Lung microvascular endothelial cell (primary cell): ENCODE results near the gene CDC42SE2. TPM values are rescaled to one million over a fixed set of nuclear protein-coding genes. Genes with fewer than 3 reads are reported as not detected.
A peak's percentile ranks its signal among the peaks of the same experiment; 100 is the strongest.

ENCODE experiments used
- DNase-seq, 2 donors: peaks; one replicate each; pipeline versions ENCODE4 v3.0.0 to v3.0.0-alpha.2; 2010; ENCODE audit warnings: low read depth in 2 of 2
- total RNA-seq: library from RNA; depleted of rRNA; stranded (reverse); fragments of >200 nt; gene quantifications from 2 replicates; pipeline ENCODE4 v1.2.1, GENCODE V29; 2014

Gene CDC42SE2
- total RNA-seq, 1 donor from 2014 or later = 57.9 TPM

GRCh38 chr5:131366428-131366827, 102.6 kb downstream of the CDC42SE2 start:
- no peak for DNase-seq

GRCh38 chr5:131367219-131367860, 103.5 kb downstream of the CDC42SE2 start:
- no peak for DNase-seq

- DNase-seq = no peak
These were observed 105.0 kb downstream of the CDC42SE2 start for GRCh38 chr5:131368866-131369265.

GRCh38 chr5:131369558-131369957, 105.7 kb downstream of the CDC42SE2 start:
- no peak for DNase-seq

GRCh38 chr5:131371835-131372234, 108.0 kb downstream of the CDC42SE2 start:
- no peak for DNase-seq

- no peak for DNase-seq
These were observed 109.4 kb downstream of the CDC42SE2 start for GRCh38 chr5:131373265-131373664.

GRCh38 chr5:131375351-131375750, 111.5 kb downstream of the CDC42SE2 start:
- DNase-seq = no peak

- no peak for DNase-seq
These were observed 113.5 kb downstream of the CDC42SE2 start for GRCh38 chr5:131377346-131377745.

GRCh38 chr5:131377785-131378325, 114.0 kb downstream of the CDC42SE2 start:
- DNase-seq = peak; percentile 71 to 90

- peak; percentile 56 to 67 for DNase-seq
These were observed 115.1 kb downstream of the CDC42SE2 start for GRCh38 chr5:131378721-131379541.

- peak; percentile 97 to 98 for DNase-seq
These were observed 115.9 kb downstream of the CDC42SE2 start for GRCh38 chr5:131379723-131380122.

- DNase-seq = peak; percentile 28 to 37
These were observed 116.4 kb downstream of the CDC42SE2 start for GRCh38 chr5:131380238-131380637.

- no peak for DNase-seq
These were observed 117.2 kb downstream of the CDC42SE2 start for GRCh38 chr5:131381021-131381420.

- no peak for DNase-seq
These were observed 117.9 kb downstream of the CDC42SE2 start for GRCh38 chr5:131381777-131382176.

GRCh38 chr5:131382407-131383395, 118.8 kb downstream of the CDC42SE2 start:
- peak; percentile 55 to 81 for DNase-seq

- DNase-seq = no peak
These were observed 120.3 kb downstream of the CDC42SE2 start for GRCh38 chr5:131384173-131384572.

- DNase-seq = peak in 1 of 2 donors; percentile 35
These were observed 120.9 kb downstream of the CDC42SE2 start for GRCh38 chr5:131384616-131385214.

- DNase-seq = peak in 1 of 2 donors; percentile 37
These were observed 122.3 kb downstream of the CDC42SE2 start for GRCh38 chr5:131386124-131386523.

GRCh38 chr5:131386779-131387178, 122.9 kb downstream of the CDC42SE2 start:
- DNase-seq = peak; percentile 94 to 98

GRCh38 chr5:131387255-131387654, 123.4 kb downstream of the CDC42SE2 start:
- DNase-seq = peak in 1 of 2 donors; percentile 22
